ENCODE measurements around the gene ACVR1. TPM values are rescaled to one million over a fixed set of nuclear protein-coding genes. Genes with fewer than 3 reads are reported as not detected.

Gene ACVR1
- total RNA-seq, 1 donor from 2014 or later, result 17.1 TPM

GRCh38 chr2:157751462-157752058 lies 124.6 kb downstream of the ACVR1 start:
- TF ChIP-seq, protein P1, sequence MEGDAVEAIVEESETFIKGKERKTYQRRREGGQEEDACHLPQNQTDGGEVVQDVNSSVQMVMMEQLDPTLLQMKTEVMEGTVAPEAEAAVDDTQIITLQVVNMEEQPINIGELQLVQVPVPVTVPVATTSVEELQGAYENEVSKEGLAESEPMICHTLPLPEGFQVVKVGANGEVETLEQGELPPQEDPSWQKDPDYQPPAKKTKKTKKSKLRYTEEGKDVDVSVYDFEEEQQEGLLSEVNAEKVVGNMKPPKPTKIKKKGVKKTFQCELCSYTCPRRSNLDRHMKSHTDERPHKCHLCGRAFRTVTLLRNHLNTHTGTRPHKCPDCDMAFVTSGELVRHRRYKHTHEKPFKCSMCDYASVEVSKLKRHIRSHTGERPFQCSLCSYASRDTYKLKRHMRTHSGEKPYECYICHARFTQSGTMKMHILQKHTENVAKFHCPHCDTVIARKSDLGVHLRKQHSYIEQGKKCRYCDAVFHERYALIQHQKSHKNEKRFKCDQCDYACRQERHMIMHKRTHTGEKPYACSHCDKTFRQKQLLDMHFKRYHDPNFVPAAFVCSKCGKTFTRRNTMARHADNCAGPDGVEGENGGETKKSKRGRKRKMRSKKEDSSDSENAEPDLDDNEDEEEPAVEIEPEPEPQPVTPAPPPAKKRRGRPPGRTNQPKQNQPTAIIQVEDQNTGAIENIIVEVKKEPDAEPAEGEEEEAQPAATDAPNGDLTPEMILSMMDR (IDR thresholded peaks at IDR 0.05; ENCODE audit: insufficient read depth, low read length, severe bottlenecking), result no peak
- no peaks in the 10 kb centered on the region for H3K27me3 ChIP-seq (ENCODE audit: control insufficient read depth, insufficient read depth, low read length)
- H3K36me3 ChIP-seq (ENCODE audit: control insufficient read depth, insufficient read depth, low read length), result peaks cover 10% of the 10 kb centered on the region
- H3K4me3 ChIP-seq (ENCODE audit: low read depth, low read length), result no peak overlapping the region
- no peak for FAIRE-seq
- DNase-seq (ENCODE audit: low read depth), result peak; percentile 40

DNA sequence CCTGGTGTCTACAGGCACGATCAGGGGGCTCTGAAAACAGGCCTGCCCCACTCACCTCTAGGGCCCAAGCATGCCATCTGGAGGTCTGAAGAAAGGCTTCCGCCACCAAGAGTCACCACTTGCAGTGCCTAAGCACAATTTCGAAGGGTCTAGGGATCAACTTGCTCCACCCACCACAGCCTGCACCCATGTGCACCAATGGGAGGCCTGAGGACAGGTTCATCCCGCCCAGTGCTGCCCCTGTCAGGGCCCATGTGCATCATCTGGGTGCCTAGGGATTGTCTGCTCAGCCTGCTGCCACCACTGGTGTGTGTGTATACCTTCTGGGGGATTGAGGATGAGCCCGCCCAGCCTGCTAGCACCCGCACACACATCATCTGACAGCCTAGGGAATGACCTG lies 126.4 kb downstream of the ACVR1 start:
- TF ChIP-seq, protein P1 (IDR thresholded peaks at IDR 0.05; ENCODE audit: insufficient read depth, low read length, severe bottlenecking), result no peak
- DNase-seq (ENCODE audit: low read depth), result no peak
- H3K27me3 ChIP-seq (ENCODE audit: control insufficient read depth, insufficient read depth, low read length), result no peaks in the 10 kb centered on the region
- peaks cover 11% of the 10 kb centered on the region for H3K36me3 ChIP-seq (ENCODE audit: control insufficient read depth, insufficient read depth, low read length)
- no peak overlapping the region for H3K4me3 ChIP-seq (ENCODE audit: low read depth, low read length)
- FAIRE-seq, result peak; percentile 88

DNA sequence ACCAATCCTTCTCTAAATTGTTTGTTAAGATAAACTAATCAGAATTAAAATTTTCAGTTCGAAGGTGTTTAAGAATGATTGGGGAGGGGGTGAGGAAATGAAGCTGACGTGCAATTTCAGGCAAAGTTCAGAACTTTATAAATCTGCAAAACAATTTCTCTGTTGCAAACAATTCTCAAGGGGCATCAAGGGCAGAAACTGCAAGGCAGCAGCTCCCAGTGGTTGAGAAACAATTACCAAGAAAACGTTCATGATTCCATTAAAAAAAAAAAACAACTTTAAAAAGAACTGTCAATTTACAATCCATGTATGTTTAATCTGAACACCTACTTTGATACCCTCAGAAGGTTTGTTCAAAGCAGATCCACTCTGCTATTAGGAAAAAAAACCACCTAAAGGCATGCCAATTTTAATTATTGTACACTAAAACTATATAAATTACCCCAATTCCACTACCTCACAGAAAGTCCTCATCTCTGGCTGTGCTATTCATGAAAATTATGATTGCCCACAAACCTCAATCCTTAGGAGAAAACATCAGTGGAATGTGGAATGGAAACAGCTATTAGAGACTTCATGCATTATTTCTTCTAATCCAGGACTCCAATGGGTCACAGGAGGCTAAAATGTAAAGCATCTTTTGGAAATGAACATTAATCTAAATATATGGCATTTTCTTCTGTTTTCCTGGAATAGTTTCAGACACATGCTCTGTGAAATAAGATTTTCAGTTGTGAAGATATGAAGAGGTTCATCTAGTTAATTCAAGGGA lies 127.6 kb downstream of the ACVR1 start:
- TF ChIP-seq, protein P1 (IDR thresholded peaks at IDR 0.05; ENCODE audit: insufficient read depth, low read length, severe bottlenecking), result no peak
- Histone ChIP-seq H3K4me3 (ENCODE audit: low read depth, low read length) (no peak overlapping the region), H3K36me3 (ENCODE audit: control insufficient read depth, insufficient read depth, low read length) (peaks cover 11% of the 10 kb centered on the region), H3K27me3 (ENCODE audit: control insufficient read depth, insufficient read depth, low read length) (no peaks in the 10 kb centered on the region)
- FAIRE-seq (no peak), DNase-seq (ENCODE audit: low read depth) (no peak)

DNA sequence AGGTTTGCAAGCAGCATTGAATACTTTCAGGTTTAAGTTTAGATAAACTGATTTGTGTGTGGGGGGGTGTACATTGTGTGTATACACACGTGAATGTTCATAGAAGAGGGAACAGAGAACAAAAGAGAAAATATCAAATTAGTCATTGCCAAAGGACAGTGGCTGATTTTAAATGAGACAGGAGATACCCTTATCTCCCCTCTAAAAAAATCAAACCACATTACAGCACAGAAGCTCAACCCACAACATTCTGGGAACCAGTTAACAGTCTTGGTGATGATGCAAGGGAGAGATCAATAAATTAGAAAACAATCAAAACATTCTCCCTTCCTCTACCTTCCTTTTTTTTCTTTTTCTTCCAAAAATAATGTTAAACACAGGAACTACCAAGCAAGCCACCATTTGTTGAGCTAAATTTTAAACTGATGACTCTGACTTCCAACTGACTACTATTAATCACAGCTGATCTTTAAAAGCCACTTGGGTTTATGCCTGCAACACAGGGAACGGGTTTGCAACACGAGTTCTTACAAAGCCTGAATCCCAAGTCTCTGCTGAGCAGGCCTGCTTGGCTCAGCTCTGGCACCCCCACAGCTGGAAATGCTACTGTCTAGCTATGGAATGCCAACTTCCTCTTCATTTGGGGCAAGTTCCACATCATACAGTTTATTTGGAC lies 128.3 kb downstream of the ACVR1 start:
- DNase-seq (ENCODE audit: low read depth) (no peak), FAIRE-seq (no peak)
- TF ChIP-seq, protein P1 (IDR thresholded peaks at IDR 0.05; ENCODE audit: insufficient read depth, low read length, severe bottlenecking), result no peak
- H3K36me3 ChIP-seq (ENCODE audit: control insufficient read depth, insufficient read depth, low read length), result peaks cover 11% of the 10 kb centered on the region
- no peaks in the 10 kb centered on the region for H3K27me3 ChIP-seq (ENCODE audit: control insufficient read depth, insufficient read depth, low read length)
- H3K4me3 ChIP-seq (ENCODE audit: low read depth, low read length), result no peak overlapping the region

DNA sequence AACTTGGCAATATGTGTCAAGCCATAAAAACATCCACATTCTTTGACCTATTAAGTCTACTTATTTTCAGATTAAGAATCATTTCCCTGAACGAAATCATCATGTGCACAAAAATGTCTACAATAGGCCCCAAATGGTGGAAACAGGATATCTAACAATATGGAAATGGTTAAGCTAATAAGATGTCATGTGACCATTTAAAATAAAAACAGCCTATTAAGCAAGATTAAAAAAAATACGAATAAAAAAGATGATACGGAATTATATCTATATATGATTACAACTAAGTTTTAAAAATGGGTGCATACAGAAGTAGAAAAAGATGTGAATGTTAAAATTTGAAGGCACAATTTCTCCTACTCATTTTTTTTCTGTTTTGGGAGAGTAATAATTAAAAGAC lies 128.8 kb downstream of the ACVR1 start:
- TF ChIP-seq, protein P1 (IDR thresholded peaks at IDR 0.05; ENCODE audit: insufficient read depth, low read length, severe bottlenecking), result no peak
- no peak overlapping the region for H3K4me3 ChIP-seq (ENCODE audit: low read depth, low read length)
- DNase-seq (ENCODE audit: low read depth) (no peak), FAIRE-seq (no peak)
- peaks cover 11% of the 10 kb centered on the region for H3K36me3 ChIP-seq (ENCODE audit: control insufficient read depth, insufficient read depth, low read length)
- H3K27me3 ChIP-seq (ENCODE audit: control insufficient read depth, insufficient read depth, low read length), result no peaks in the 10 kb centered on the region
